Stimulated activated CD8-positive, alpha-beta memory T cell treated with anti-CD3 and anti-CD28 coated beads, Interleukin-12 subunit alpha, Interleukin-12 subunit beta, amount 100 ng/mL, for 24 hours (primary cell): ENCODE data around the gene FAM219A.
"Not testable (repeated sequence)": the region's sequence is repeated elsewhere in the genome, so short reads cannot be mapped to it uniquely, and the experiment has no call there.

Experiments used
- DNase-seq: peaks from one replicate; pipeline ENCODE4 v3.0.0-alpha.2; 2020; ENCODE audit errors: extremely low read depth

The FAM219A gene

GRCh38 chr9:34484678-34485077 is 26.3 kb upstream of the FAM219A start:
- no peak for DNase-seq

- DNase-seq: not testable (repeated sequence)
Measured at GRCh38 chr9:34482746-34483145, 24.4 kb upstream of the FAM219A start.

- not testable (repeated sequence) for DNase-seq
Measured at GRCh38 chr9:34481620-34482019, 23.2 kb upstream of the FAM219A start.

GRCh38 chr9:34479431-34479866 is 21.1 kb upstream of the FAM219A start:
- DNase-seq: no peak

GRCh38 chr9:34477541-34477940 is 19.2 kb upstream of the FAM219A start:
- no peak for DNase-seq

- DNase-seq: no peak
Measured at GRCh38 chr9:34475097-34475496, 16.7 kb upstream of the FAM219A start.

- DNase-seq: no peak
Measured at GRCh38 chr9:34465468-34465867, 7.1 kb upstream of the FAM219A start.

- no peak for DNase-seq
Measured at GRCh38 chr9:34464571-34464970, 6.2 kb upstream of the FAM219A start.

- no peak for DNase-seq
Measured at GRCh38 chr9:34463901-34464232, 5.5 kb upstream of the FAM219A start.

- DNase-seq: no peak
Measured at GRCh38 chr9:34463098-34463900, 4.9 kb upstream of the FAM219A start.

- DNase-seq: no peak
Measured at GRCh38 chr9:34459941-34460340, 1.6 kb upstream of the FAM219A start.

GRCh38 chr9:34459356-34459755 is 986 bp upstream of the FAM219A start:
- no peak for DNase-seq

- DNase-seq: no peak
Measured at GRCh38 chr9:34458959-34459340, 580 bp upstream of the FAM219A start.

GRCh38 chr9:34457266-34458012 is 931 bp downstream of the FAM219A start:
- DNase-seq: no peak

- no peak for DNase-seq
Measured at GRCh38 chr9:34456746-34457145, 1.6 kb downstream of the FAM219A start.

- DNase-seq: no peak
Measured at GRCh38 chr9:34456151-34456550, 2.2 kb downstream of the FAM219A start.

GRCh38 chr9:34454571-34455065 is 3.8 kb downstream of the FAM219A start:
- DNase-seq: no peak

GRCh38 chr9:34452568-34452967 is 5.8 kb downstream of the FAM219A start:
- DNase-seq: no peak

- no peak for DNase-seq
Measured at GRCh38 chr9:34451545-34451944, 6.8 kb downstream of the FAM219A start.

- DNase-seq: no peak
Measured at GRCh38 chr9:34451135-34451534, 7.2 kb downstream of the FAM219A start.

GRCh38 chr9:34450644-34451043 is 7.7 kb downstream of the FAM219A start:
- DNase-seq: no peak

- no peak for DNase-seq
Measured at GRCh38 chr9:34446951-34447350, 11.4 kb downstream of the FAM219A start.

- DNase-seq: no peak
Measured at GRCh38 chr9:34446468-34446891, 11.9 kb downstream of the FAM219A start.
